ENCODE data around the gene SLX4IP. TPM values are rescaled to one million over a fixed set of nuclear protein-coding genes. Genes with fewer than 3 reads are reported as not detected.
"Not testable (repeated sequence)": the region's sequence is repeated elsewhere in the genome, so short reads cannot be mapped to it uniquely, and the experiment has no call there.

Gene SLX4IP
- total and polyA plus RNA-seq, 8 donors = 1.00 to 4.6 (median 2.6) TPM

GRCh38 chr20:10412591-10413408 lies 22.3 kb upstream of the SLX4IP start:
- DNase-seq = no peak
- no peaks in the 10 kb centered on the region for H3K27me3 ChIP-seq
- H3K4me1 ChIP-seq = peaks cover 0 to 7% (median under 1%) of the 10 kb centered on the region in 4 donors
- H3K4me3 ChIP-seq = no peak overlapping the region
- TF ChIP-seq, protein P1, sequence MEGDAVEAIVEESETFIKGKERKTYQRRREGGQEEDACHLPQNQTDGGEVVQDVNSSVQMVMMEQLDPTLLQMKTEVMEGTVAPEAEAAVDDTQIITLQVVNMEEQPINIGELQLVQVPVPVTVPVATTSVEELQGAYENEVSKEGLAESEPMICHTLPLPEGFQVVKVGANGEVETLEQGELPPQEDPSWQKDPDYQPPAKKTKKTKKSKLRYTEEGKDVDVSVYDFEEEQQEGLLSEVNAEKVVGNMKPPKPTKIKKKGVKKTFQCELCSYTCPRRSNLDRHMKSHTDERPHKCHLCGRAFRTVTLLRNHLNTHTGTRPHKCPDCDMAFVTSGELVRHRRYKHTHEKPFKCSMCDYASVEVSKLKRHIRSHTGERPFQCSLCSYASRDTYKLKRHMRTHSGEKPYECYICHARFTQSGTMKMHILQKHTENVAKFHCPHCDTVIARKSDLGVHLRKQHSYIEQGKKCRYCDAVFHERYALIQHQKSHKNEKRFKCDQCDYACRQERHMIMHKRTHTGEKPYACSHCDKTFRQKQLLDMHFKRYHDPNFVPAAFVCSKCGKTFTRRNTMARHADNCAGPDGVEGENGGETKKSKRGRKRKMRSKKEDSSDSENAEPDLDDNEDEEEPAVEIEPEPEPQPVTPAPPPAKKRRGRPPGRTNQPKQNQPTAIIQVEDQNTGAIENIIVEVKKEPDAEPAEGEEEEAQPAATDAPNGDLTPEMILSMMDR (IDR thresholded peaks at IDR 0.05) = no peak
- no peak for TF ChIP-seq POLR2AphosphoS5 (IDR thresholded peaks at IDR 0.05)
- TF ChIP-seq EP300 (IDR thresholded peaks at IDR 0.05) = no peak
- TF ChIP-seq POLR2A (IDR thresholded peaks at IDR 0.05) = no peak
- H3K36me3 ChIP-seq = peaks cover 0 to 42% (median 23%) of the 10 kb centered on the region in 4 donors
- no peak overlapping the region for H3K27ac ChIP-seq
- WGBS, 5 donors = 71 to 79% (median 73%) methylated on average over 5 of the region's 5 CpGs
- no peaks in the 10 kb centered on the region for H3K9me3 ChIP-seq
- intact Hi-C loops (cut with DNase I; ENCODE audit: low total_unique reads) = no loop called here

- no peak for DNase-seq
- no peaks in the 10 kb centered on the region for H3K27me3 ChIP-seq
- H3K36me3 ChIP-seq = peaks cover 4 to 51% (median 33%) of the 10 kb centered on the region in 4 donors
- H3K9me3 ChIP-seq = no peaks in the 10 kb centered on the region
- H3K4me3 ChIP-seq = no peak overlapping the region
- WGBS, 5 donors = 54 to 66% (median 61%) methylated on average over 3 of the region's 3 CpGs
- intact Hi-C loops (cut with DNase I; ENCODE audit: low total_unique reads) = no loop called here
- peaks cover 0 to 18% (median 5%) of the 10 kb centered on the region in 4 donors for H3K4me1 ChIP-seq
- TF ChIP-seq EP300 (IDR thresholded peaks at IDR 0.05) = no peak
- no peak for TF ChIP-seq POLR2A (IDR thresholded peaks at IDR 0.05)
- TF ChIP-seq POLR2AphosphoS5 (IDR thresholded peaks at IDR 0.05) = no peak
- TF ChIP-seq, protein P1 (IDR thresholded peaks at IDR 0.05) = no peak
- H3K27ac ChIP-seq = no peak overlapping the region
Observed at GRCh38 chr20:10415013-10415650, 20.0 kb upstream of the SLX4IP start.

DNA sequence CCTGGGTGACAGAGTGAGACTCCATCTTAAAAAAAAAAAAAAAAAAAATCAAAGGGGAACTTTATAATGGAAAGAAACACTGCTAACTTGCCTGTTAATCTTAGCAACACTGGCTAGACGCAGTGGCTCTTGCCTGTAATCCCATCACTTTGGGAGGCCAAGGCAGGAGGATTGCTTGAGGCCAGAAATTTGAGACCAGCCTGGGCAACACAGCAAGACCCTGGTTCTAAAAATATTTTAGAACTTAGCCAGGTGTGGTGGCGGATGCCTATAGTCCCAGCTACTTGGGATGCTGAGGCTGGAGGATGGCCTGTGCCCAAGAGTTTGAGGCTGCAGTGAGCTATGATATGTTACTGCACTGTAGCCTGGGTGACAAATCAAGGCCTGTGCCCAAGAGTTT lies 17.9 kb upstream of the SLX4IP start:
- H3K4me3 ChIP-seq; H3K9me3 ChIP-seq; intact Hi-C loops (cut with DNase I; ENCODE audit: low total_unique reads); H3K27me3 ChIP-seq; DNase-seq; H3K27ac ChIP-seq: not testable (repeated sequence)
- 92 to 100% (median 97%) methylated on average over 2 of the region's 2 CpGs for WGBS, 5 donors
- peaks cover 4 to 48% (median 36%) of the 10 kb centered on the region in 4 donors for H3K36me3 ChIP-seq
- H3K4me1 ChIP-seq = peaks cover 0 to 23% (median 8%) of the 10 kb centered on the region in 4 donors

DNA sequence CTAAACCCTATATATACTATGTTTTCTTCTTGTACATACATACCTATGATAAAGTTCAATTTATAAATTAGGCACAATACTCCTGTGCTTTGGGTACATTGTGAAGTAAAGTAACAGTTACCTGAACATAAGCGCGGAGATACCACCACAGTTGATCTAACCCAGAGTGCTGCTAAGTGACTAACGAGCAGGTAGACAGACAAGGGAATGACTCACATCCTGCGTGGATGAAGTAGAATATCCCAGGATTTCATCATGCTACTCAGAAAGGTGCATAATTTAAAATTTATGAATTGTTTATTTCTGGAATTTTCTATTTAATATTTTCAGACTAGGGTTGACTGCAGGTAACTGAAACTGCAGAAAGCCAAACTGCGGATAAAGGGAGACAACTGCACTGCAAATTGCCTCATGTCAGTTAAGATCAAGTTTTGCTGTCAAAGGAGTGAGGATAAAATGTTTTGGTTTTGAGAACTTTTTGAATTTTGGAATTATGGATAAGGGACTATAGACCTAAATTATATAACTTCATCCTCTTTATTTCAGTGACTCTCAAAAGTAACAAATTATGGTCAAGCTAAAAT lies 15.5 kb upstream of the SLX4IP start:
- Histone ChIP-seq H3K9me3 (no peaks in the 10 kb centered on the region), H3K27me3 (no peaks in the 10 kb centered on the region), H3K4me3 (no peak overlapping the region), H3K36me3 (peaks cover 4 to 33% (median 24%) of the 10 kb centered on the region in 4 donors), H3K27ac (no peak overlapping the region), H3K4me1 (peaks cover 0 to 38% (median 14%) of the 10 kb centered on the region in 4 donors)
- no peak for DNase-seq
- WGBS, 5 donors = 88 to 94% (median 89%) methylated on average over 5 of the region's 5 CpGs
- TF ChIP-seq POLR2AphosphoS5 (IDR thresholded peaks at IDR 0.05) (no peak), EP300 (IDR thresholded peaks at IDR 0.05) (no peak), POLR2A (IDR thresholded peaks at IDR 0.05) (no peak)
- TF ChIP-seq, protein P1 (IDR thresholded peaks at IDR 0.05) = no peak
- intact Hi-C loops (cut with DNase I; ENCODE audit: low total_unique reads) = no loop called here
